CD4-positive, alpha-beta T cell (primary cell): Measurements from ENCODE around the gene FADD. TPM values are rescaled to one million over a fixed set of nuclear protein-coding genes. Genes with fewer than 3 reads are reported as not detected.
"Not testable (repeated sequence)": the region's sequence is repeated elsewhere in the genome, so short reads cannot be mapped to it uniquely, and the experiment has no call there.

ENCODE experiments used
- ATAC-seq: fragments of 200-7000 bp; cut with Tn5 transposase; one replicate; pipeline ENCODE4 v1.10.0; 2022; ENCODE audit warnings: mild to moderate bottlenecking; ENCODE audit not compliant: poor library complexity
- CTCF ChIA-PET: fragments of 350-600 bp; sonication (Branson Sonifier 250); formaldehyde crosslinking; loops from one replicate; lab custom pipeline; 2021; ENCODE audit warnings: antibody characterized with exemption, inconsistent platforms; lab: Charles Lee
- POLR2A ChIA-PET: fragments of 350-600 bp; sonication (Branson Sonifier 250); formaldehyde crosslinking; loops from one replicate; lab custom pipeline; 2021; ENCODE audit warnings: antibody characterized with exemption, inconsistent platforms; lab: Charles Lee
- DNase-seq, 14 experiments: peaks; one replicate each; pipeline ENCODE4 v3.0.0-alpha.2; 2013 to 2020; ENCODE audit warnings: mixed read lengths in 2 of 14
- H3K27ac ChIP-seq, 2 donors: one replicate each; pipeline versions ENCODE4 v1.5.1 to v1.7.0; 2013; ENCODE audit warnings: low read length in 2 of 2, low read depth in 1 of 2, mild to moderate bottlenecking in 1 of 2
- H3K27me3 ChIP-seq, 2 experiments: 1 replicate in 1 of 2; 2 replicates in 1 of 2; pipeline versions ENCODE4 v1.6.1 to v1.7.0; 2013; ENCODE audit warnings: low read length in 2 of 2, control low read depth in 1 of 2, mild to moderate bottlenecking in 1 of 2, moderate library complexity in 1 of 2; ENCODE audit not compliant: insufficient read depth in 2 of 2, control insufficient read depth in 1 of 2
- H3K36me3 ChIP-seq: one replicate; pipeline ENCODE4 v1.6.1; 2013; ENCODE audit warnings: low read length, control low read depth; ENCODE audit not compliant: insufficient read depth
- H3K4me1 ChIP-seq: one replicate; pipeline ENCODE4 v1.6.1; 2013; ENCODE audit warnings: low read length, control low read depth; ENCODE audit not compliant: insufficient read depth
- H3K4me3 ChIP-seq: one replicate; pipeline ENCODE4 v1.5.1; 2013; ENCODE audit warnings: mild to moderate bottlenecking, low read length, moderate library complexity
- H3K9me3 ChIP-seq, 2 experiments: 1 replicate in 1 of 2; 2 replicates in 1 of 2; pipeline versions ENCODE4 v1.6.1 to v1.7.0; 2013; ENCODE audit warnings: low read length in 2 of 2, mild to moderate bottlenecking in 2 of 2, control low read depth in 1 of 2, moderate library complexity in 1 of 2; ENCODE audit not compliant: control insufficient read depth in 1 of 2, insufficient read depth in 1 of 2
- H3K27ac Mint-ChIP-seq: one replicate; pipeline ENCODE4 v1.8.0; 2020; ENCODE audit warnings: mixed read lengths
- H3K27me3 Mint-ChIP-seq: one replicate; pipeline ENCODE4 v1.8.0; 2021; ENCODE audit warnings: mixed read lengths
- H3K36me3 Mint-ChIP-seq: one replicate; pipeline ENCODE4 v1.8.0; 2021; ENCODE audit warnings: low read depth, mixed read lengths
- H3K4me1 Mint-ChIP-seq: one replicate; pipeline ENCODE4 v1.8.0; 2021; ENCODE audit warnings: low read depth, mixed read lengths
- H3K4me3 Mint-ChIP-seq: one replicate; pipeline ENCODE4 v1.8.0; 2020; ENCODE audit warnings: mild to moderate bottlenecking, mixed read lengths
- H3K9me3 Mint-ChIP-seq: one replicate; pipeline ENCODE4 v1.8.0; 2020; ENCODE audit warnings: mixed read lengths
- intact Hi-C, 2 experiments: fragments of 100-400 bp; cut with DNase I in 1 of 2; cut with micrococcal nuclease in 1 of 2; formaldehyde crosslinking; loops; one replicate each; pipeline versions ENCODE4 v1.15.1 to v1.9.0; 2023 to 2025; cut with DNase I, micrococcal nuclease
- total RNA-seq, 174 experiments: library from RNA in 2 of 174; stranded (reverse) in 2 of 174; gene quantifications; one replicate each; pipeline ENCODE4 v1.2.3 and lab custom pipeline; 2021 to 2026
- TF ChIP-seq, protein P1 (sequence below): fragments of 200-600 bp; IDR thresholded peaks from one replicate; pipeline ENCODE4 v1.8.0; 2022; ENCODE audit warnings: antibody characterized with exemption, mild to moderate bottlenecking

FADD gene
- total RNA-seq, 2 experiments from 2014 or later: 14.5 to 16.5 TPM

DNA sequence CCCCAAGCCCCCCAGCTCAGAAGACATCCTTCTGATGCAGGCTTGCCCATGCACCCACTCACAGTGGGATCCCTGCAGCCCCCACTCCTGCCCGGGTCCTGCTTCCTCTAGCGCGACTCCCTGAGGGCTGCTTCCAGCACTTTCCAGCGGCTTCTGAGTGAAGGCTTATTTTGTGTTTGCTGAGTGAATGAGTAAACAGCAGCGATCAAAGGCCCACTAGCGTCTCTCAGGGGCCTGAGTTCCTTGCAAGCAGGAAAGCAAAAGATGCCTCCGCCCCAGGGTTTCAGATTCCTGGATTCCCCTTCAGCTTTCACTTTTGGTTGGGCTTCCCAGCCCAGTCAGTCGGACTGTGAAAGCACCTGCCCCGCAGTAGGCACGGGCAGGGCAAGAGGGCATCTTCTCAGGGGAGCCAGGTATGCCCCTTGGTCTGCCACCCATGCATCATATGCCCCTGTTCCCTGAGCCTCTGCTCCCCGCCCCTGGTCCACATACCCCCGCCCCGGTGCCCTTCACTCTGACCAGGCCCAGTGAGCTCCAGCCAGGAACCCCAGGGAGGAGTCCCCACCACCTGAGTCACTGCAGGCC lies 9.2 kb downstream of the FADD start:
- intact Hi-C loops: no loop called here

DNA sequence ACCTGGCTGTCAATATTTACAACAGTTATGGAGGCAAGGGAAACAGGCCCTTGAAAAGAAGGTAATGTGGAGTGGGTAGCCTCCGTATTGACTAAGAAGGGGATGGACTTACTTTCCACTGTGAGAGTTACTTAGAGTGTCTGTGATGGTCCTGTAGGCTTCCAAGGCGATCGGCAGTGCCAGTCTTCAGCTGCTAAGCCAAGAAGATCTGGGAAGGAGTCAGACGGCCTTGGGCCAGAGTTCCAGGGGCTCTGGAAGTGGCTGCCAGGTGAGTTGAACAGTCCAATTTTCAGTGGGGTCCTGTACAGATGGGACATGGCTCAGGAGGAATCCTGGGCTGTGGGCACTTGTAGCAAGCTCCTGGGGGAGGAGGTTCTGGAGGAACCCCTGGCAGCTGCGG lies 14.3 kb downstream of the FADD start:
- H3K4me1 ChIP-seq, H3K4me1 Mint-ChIP-seq, H3K36me3 Mint-ChIP-seq, intact Hi-C loops, H3K4me3 Mint-ChIP-seq, ATAC-seq, H3K4me3 ChIP-seq, H3K36me3 ChIP-seq, H3K9me3 Mint-ChIP-seq, DNase-seq, H3K27ac ChIP-seq, H3K27me3 ChIP-seq, H3K9me3 ChIP-seq, POLR2A ChIA-PET, H3K27ac Mint-ChIP-seq, CTCF ChIA-PET: not testable (repeated sequence)
- peaks cover 15% of the 10 kb centered on the region for H3K27me3 Mint-ChIP-seq

More for the DNA sequence above, 9.2 kb downstream of the FADD start:
- TF ChIP-seq, protein P1, sequence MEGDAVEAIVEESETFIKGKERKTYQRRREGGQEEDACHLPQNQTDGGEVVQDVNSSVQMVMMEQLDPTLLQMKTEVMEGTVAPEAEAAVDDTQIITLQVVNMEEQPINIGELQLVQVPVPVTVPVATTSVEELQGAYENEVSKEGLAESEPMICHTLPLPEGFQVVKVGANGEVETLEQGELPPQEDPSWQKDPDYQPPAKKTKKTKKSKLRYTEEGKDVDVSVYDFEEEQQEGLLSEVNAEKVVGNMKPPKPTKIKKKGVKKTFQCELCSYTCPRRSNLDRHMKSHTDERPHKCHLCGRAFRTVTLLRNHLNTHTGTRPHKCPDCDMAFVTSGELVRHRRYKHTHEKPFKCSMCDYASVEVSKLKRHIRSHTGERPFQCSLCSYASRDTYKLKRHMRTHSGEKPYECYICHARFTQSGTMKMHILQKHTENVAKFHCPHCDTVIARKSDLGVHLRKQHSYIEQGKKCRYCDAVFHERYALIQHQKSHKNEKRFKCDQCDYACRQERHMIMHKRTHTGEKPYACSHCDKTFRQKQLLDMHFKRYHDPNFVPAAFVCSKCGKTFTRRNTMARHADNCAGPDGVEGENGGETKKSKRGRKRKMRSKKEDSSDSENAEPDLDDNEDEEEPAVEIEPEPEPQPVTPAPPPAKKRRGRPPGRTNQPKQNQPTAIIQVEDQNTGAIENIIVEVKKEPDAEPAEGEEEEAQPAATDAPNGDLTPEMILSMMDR: no peak
- Histone ChIP-seq H3K27me3 (no peaks in the 10 kb centered on the region), H3K9me3 (no peaks in the 10 kb centered on the region), H3K4me1 (peaks cover 12% of the 10 kb centered on the region), H3K27ac (no peak overlapping the region), H3K4me3 (no peak overlapping the region), H3K36me3 (peaks cover 22% of the 10 kb centered on the region)
- DNase-seq (no peak), ATAC-seq (no peak)
- Mint-ChIP-seq H3K9me3 (no peaks in the 10 kb centered on the region), H3K4me3 (peak overlapping the region; percentile 48), H3K4me1 (peaks cover 24% of the 10 kb centered on the region), H3K36me3 (peaks cover 30% of the 10 kb centered on the region), H3K27me3 (no peaks in the 10 kb centered on the region), H3K27ac (peak overlapping the region; percentile 67)
- ChIA-PET CTCF (interaction anchor here (0.6 kb wide), 1 partner anchor 37 kb away, joined by 3 read pairs; no protein-coding TSS in a partner anchor), POLR2A (no interaction called here)

DNA sequence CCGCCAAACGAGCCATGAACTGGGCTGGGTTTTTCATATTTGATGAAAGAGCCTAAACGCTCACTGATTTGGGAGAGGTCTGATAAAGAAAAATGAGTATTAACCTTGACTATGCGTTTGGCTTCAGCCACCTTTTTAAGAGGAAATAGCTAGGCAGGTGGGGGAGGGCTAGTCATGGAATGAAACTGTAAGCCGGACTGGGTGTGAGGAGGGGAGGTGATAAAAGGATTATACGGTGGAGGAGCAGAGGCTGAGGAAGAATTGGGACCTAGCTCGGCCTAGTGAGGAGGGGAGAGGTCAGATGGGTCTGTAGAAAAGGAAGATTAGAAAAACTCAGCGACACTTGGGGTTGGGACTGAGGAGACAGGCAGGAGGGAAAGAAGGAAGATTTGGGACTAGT lies 15.0 kb downstream of the FADD start:
- H3K36me3 Mint-ChIP-seq, H3K27ac ChIP-seq, H3K36me3 ChIP-seq, H3K4me1 ChIP-seq, H3K27ac Mint-ChIP-seq, H3K4me3 ChIP-seq, CTCF ChIA-PET, ATAC-seq, POLR2A ChIA-PET, H3K4me3 Mint-ChIP-seq, H3K9me3 ChIP-seq, DNase-seq, intact Hi-C loops, H3K9me3 Mint-ChIP-seq, H3K4me1 Mint-ChIP-seq, H3K27me3 ChIP-seq: not testable (repeated sequence)
- peaks cover 15% of the 10 kb centered on the region for H3K27me3 Mint-ChIP-seq

DNA sequence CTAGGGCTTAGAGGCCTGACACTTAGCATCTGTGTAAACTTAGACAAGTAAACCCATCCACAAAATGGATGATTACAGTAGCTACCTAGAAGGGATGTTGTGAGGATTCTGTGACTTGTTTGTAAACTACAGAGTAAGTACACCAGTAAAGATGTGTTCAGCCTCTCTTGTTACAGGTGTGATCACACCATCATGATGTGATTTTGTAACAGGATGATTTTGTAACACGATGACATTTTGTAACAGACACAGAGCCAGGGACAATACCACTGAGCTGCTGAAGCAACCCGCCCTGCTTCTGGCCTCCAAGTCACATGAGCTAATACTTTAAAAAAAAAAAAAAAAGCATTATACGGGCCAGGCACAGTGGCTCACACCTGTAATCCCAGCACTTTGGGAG lies 17.0 kb downstream of the FADD start:
- no peak overlapping the region for H3K27ac ChIP-seq
- no peak overlapping the region for H3K27ac Mint-ChIP-seq
- H3K4me3 Mint-ChIP-seq: no peak overlapping the region
- H3K27me3 Mint-ChIP-seq: peaks cover 15% of the 10 kb centered on the region
- H3K9me3 ChIP-seq: no peaks in the 10 kb centered on the region
- H3K36me3 ChIP-seq: no peaks in the 10 kb centered on the region
- no peak overlapping the region for H3K4me3 ChIP-seq
- ChIA-PET POLR2A (no interaction called here), CTCF (interaction anchor here (1.1 kb wide), 1 partner anchor 45 kb away, joined by 4 read pairs; no protein-coding TSS in a partner anchor)
- intact Hi-C loops: no loop called here
- DNase-seq (no peak), ATAC-seq (no peak)
- H3K9me3 Mint-ChIP-seq: no peaks in the 10 kb centered on the region
- TF ChIP-seq, protein P1: no peak
- H3K36me3 Mint-ChIP-seq: no peaks in the 10 kb centered on the region
- H3K4me1 Mint-ChIP-seq: no peaks in the 10 kb centered on the region
- no peaks in the 10 kb centered on the region for H3K27me3 ChIP-seq
- no peaks in the 10 kb centered on the region for H3K4me1 ChIP-seq
